Neural cell (in vitro differentiated cells): ENCODE measurements around the gene ACTN1. TPM values are rescaled to one million over a fixed set of nuclear protein-coding genes. Genes with fewer than 3 reads are reported as not detected.

Source experiments
- H2AFZ ChIP-seq: fragments of 200-600, 300-800 bp; sonication (generic), shearing (Covaris generic); 2 replicates; pipeline ENCODE4 v1.6.0; 2014; ENCODE audit warnings: low read depth, mild to moderate bottlenecking, antibody characterized with exemption, low read length, moderate library complexity
- H3F3A ChIP-seq: fragments of 200-600 bp; shearing (Covaris generic); 2 replicates; pipeline ENCODE4 v1.6.1; 2016; ENCODE audit warnings: mild to moderate bottlenecking, moderate library complexity, mixed read lengths, antibody characterized with exemption, low read length; ENCODE audit not compliant: insufficient read depth, poor library complexity, severe bottlenecking
- H3K27ac ChIP-seq: fragments of 200-600, 300-800 bp; sonication (generic), shearing (Covaris generic); 2 replicates; pipeline ENCODE4 v1.5.1; 2014; ENCODE audit warnings: mild to moderate bottlenecking, low read length, moderate library complexity
- H3K27me3 ChIP-seq: fragments of 300-800, 200-600 bp; sonication (generic), shearing (Covaris generic); 2 replicates; pipeline ENCODE4 v1.6.0; 2014; ENCODE audit warnings: mild to moderate bottlenecking, low read depth, low read length, moderate library complexity; ENCODE audit not compliant: insufficient read depth
- H3K36me3 ChIP-seq: fragments of 300-800, 200-600 bp; sonication (generic), shearing (Covaris generic); 2 replicates; pipeline ENCODE4 v1.5.1; 2014; ENCODE audit warnings: mild to moderate bottlenecking, antibody characterized with exemption, low read length, moderate library complexity; ENCODE audit not compliant: insufficient read depth
- H3K4me2 ChIP-seq: fragments of 300-800, 200-600 bp; sonication (generic), shearing (Covaris generic); 2 replicates; pipeline ENCODE4 v1.6.0; 2014; ENCODE audit warnings: mild to moderate bottlenecking, low read length
- H3K4me3 ChIP-seq: fragments of 300-800, 200-600 bp; sonication (generic), shearing (Covaris generic); 2 replicates; pipeline ENCODE4 v1.5.1; 2014; ENCODE audit warnings: mild to moderate bottlenecking, low read length, moderate library complexity
- H3K79me2 ChIP-seq: fragments of 200-600 bp; shearing (Covaris generic); replicated peaks from 2 replicates; pipeline ENCODE4 v1.6.0; 2014; ENCODE audit warnings: mild to moderate bottlenecking, low read length, moderate library complexity; ENCODE audit not compliant: insufficient read depth
- H3K9ac ChIP-seq: fragments of 300-800, 200-600 bp; sonication (generic), shearing (Covaris generic); 2 replicates; pipeline ENCODE4 v1.6.1; 2016; ENCODE audit warnings: mild to moderate bottlenecking, low read length, mixed read lengths
- H3K9me2 ChIP-seq: fragments of 200-600 bp; shearing (Covaris generic); 2 replicates; pipeline ENCODE4 v1.6.1; 2016; ENCODE audit warnings: mild to moderate bottlenecking, low read length, mixed read lengths; ENCODE audit not compliant: insufficient read depth
- H3K9me3 ChIP-seq: fragments of 200-600, 300-800 bp; sonication (generic), shearing (Covaris generic); 2 replicates; pipeline ENCODE4 v1.6.1; 2016; ENCODE audit warnings: mild to moderate bottlenecking, mixed run types, low read length, moderate library complexity, mixed read lengths
- H4K20me1 ChIP-seq: fragments of 200-600 bp; shearing (Covaris generic); 2 replicates; pipeline ENCODE4 v1.6.1; 2016; ENCODE audit warnings: mild to moderate bottlenecking, mixed run types; ENCODE audit not compliant: insufficient read depth
- CTCF ChIP-seq: fragments of 450-650 bp; IDR thresholded peaks from 2 replicates; pipeline ENCODE4 v1.5.1; 2014; ENCODE audit warnings: antibody characterized with exemption, mild to moderate bottlenecking, moderate library complexity; ENCODE audit not compliant: poor library complexity, severe bottlenecking
- EP300 ChIP-seq: fragments of 450-650 bp; conservative IDR thresholded peaks from 2 replicates; pipeline ENCODE4 v1.6.1; 2014; ENCODE audit warnings: antibody characterized with exemption, mild to moderate bottlenecking, moderate library complexity; ENCODE audit not compliant: poor library complexity, severe bottlenecking
- EZH2 ChIP-seq: fragments of 200-600, 300-800 bp; shearing (Covaris generic), sonication (generic); IDR thresholded peaks from 2 replicates; pipeline ENCODE4 v1.6.1; 2014; ENCODE audit warnings: antibody characterized with exemption, low read length, borderline replicate concordance, mild to moderate bottlenecking; ENCODE audit not compliant: insufficient read depth, poor library complexity, severe bottlenecking
- MXI1 ChIP-seq: fragments of 450-650 bp; conservative IDR thresholded peaks from 2 replicates; pipeline ENCODE4 v1.6.1; 2014; ENCODE audit warnings: antibody characterized with exemption, mild to moderate bottlenecking; ENCODE audit not compliant: poor library complexity, severe bottlenecking
- POLR2AphosphoS5 ChIP-seq: IDR thresholded peaks from 2 replicates; pipeline ENCODE4 v1.6.1; 2012
- RAD21 ChIP-seq: fragments of 450-650 bp; conservative IDR thresholded peaks from 2 replicates; pipeline ENCODE4 v1.6.1; 2014; ENCODE audit warnings: antibody characterized with exemption, mild to moderate bottlenecking, moderate library complexity
- REST ChIP-seq: IDR thresholded peaks from 2 replicates; pipeline ENCODE4 v1.6.1; 2012; ENCODE audit warnings: borderline replicate concordance
- SMC3 ChIP-seq: fragments of 450-650 bp; conservative IDR thresholded peaks from 2 replicates; pipeline ENCODE4 v1.6.1; 2014; ENCODE audit warnings: antibody characterized with exemption, mild to moderate bottlenecking, moderate library complexity; ENCODE audit not compliant: poor library complexity
- TAF1 ChIP-seq: IDR thresholded peaks from 2 replicates; pipeline ENCODE4 v1.6.1; 2012; ENCODE audit warnings: low read depth
- polyA plus RNA-seq: library from polyadenylated mRNA; depleted of rRNA; stranded (reverse); fragments of >200 nt; gene quantifications from 2 replicates; pipeline ENCODE4 v1.2.3, GENCODE V29; 2014

ACTN1 gene
- polyA plus RNA-seq, 1 donor from 2014 or later: 10.8 TPM

- H3K79me2 ChIP-seq: no peaks in the 10 kb centered on the region
- H3K27me3 ChIP-seq: no peaks in the 10 kb centered on the region
- no peaks in the 10 kb centered on the region for H4K20me1 ChIP-seq
- no peak overlapping the region for H3K4me2 ChIP-seq
- H3K9ac ChIP-seq: no peak overlapping the region
- H3K4me3 ChIP-seq: no peak overlapping the region
- no peak overlapping the region for H3K27ac ChIP-seq
- H3K9me3 ChIP-seq: no peaks in the 10 kb centered on the region
- H3K9me2 ChIP-seq: no peaks in the 10 kb centered on the region
- H2AFZ ChIP-seq: no peak overlapping the region
- TF ChIP-seq CTCF (no peak), POLR2AphosphoS5 (no peak), TAF1 (no peak), RAD21 (no peak), REST (no peak), EZH2 (no peak), SMC3 (no peak)
- no peaks in the 10 kb centered on the region for H3F3A ChIP-seq
- H3K36me3 ChIP-seq: no peaks in the 10 kb centered on the region
Measured at GRCh38 chr14:68844210-68844545, 134.9 kb downstream of the ACTN1 start.

GRCh38 chr14:68843471-68844209 lies 135.5 kb downstream of the ACTN1 start:
- H3K9me2 ChIP-seq: no peaks in the 10 kb centered on the region
- H3K27me3 ChIP-seq: no peaks in the 10 kb centered on the region
- no peak overlapping the region for H3K9ac ChIP-seq
- H2AFZ ChIP-seq: no peak overlapping the region
- no peak overlapping the region for H3K27ac ChIP-seq
- H3K79me2 ChIP-seq: no peaks in the 10 kb centered on the region
- peak; percentile 73 for TF ChIP-seq REST
- TF ChIP-seq EP300: no peak
- peak; percentile 86 for TF ChIP-seq SMC3
- no peak for TF ChIP-seq TAF1
- TF ChIP-seq MXI1: no peak
- TF ChIP-seq EZH2: no peak
- TF ChIP-seq POLR2AphosphoS5: no peak
- TF ChIP-seq CTCF: peak; percentile 87
- TF ChIP-seq RAD21: peak; percentile 79
- peak overlapping the region; percentile 45 for H3K4me3 ChIP-seq
- no peaks in the 10 kb centered on the region for H3K9me3 ChIP-seq
- H3F3A ChIP-seq: no peaks in the 10 kb centered on the region
- no peak overlapping the region for H3K4me2 ChIP-seq
- H4K20me1 ChIP-seq: no peaks in the 10 kb centered on the region
- no peaks in the 10 kb centered on the region for H3K36me3 ChIP-seq
